NCI-H2107 treated with DMSO at 0.1 percent for 48 hours (cell line): ENCODE data around the gene SLC12A8.

Experiments
- DNase-seq: peaks from one replicate; lab custom pipeline; 2025; ENCODE audit not compliant: unreplicated experiment; lab: John Stamatoyannopoulos, UW

The SLC12A8 gene

GRCh38 chr3:125156456-125156855, 56.1 kb downstream of the SLC12A8 start:
- no peak for DNase-seq

GRCh38 chr3:125154800-125155269, 57.7 kb downstream of the SLC12A8 start:
- DNase-seq: no peak

- no peak for DNase-seq
Measured at GRCh38 chr3:125154110-125154509, 58.4 kb downstream of the SLC12A8 start.

GRCh38 chr3:125152951-125153350, 59.6 kb downstream of the SLC12A8 start:
- DNase-seq: no peak

GRCh38 chr3:125151916-125152315, 60.6 kb downstream of the SLC12A8 start:
- DNase-seq: no peak

DNA sequence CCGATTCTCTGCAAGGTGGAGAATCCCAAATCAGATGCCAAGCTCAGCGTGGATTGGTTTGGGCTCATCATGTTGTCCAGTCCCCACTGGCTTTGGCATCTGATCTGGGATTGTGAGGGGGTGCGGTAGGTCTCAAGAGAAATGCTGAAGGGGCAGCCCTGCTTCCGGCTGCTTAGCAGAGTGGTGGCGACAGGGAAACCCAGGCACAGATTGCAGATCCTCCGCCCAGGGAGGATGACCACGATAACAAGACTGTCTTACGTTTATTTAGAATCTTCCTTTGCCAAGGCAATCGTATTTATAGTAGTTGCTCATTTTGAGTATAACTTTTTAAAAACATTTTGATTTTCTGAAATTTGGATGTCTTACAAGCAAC, 61.1 kb downstream of the SLC12A8 start:
- no peak for DNase-seq

GRCh38 chr3:125150525-125151441, 61.8 kb downstream of the SLC12A8 start:
- DNase-seq: peak; percentile 32

- DNase-seq: no peak
Measured at GRCh38 chr3:125149462-125149861, 63.1 kb downstream of the SLC12A8 start.

- no peak for DNase-seq
Measured at GRCh38 chr3:125148836-125149235, 63.7 kb downstream of the SLC12A8 start.

GRCh38 chr3:125148016-125148812, 64.3 kb downstream of the SLC12A8 start:
- no peak for DNase-seq

DNA sequence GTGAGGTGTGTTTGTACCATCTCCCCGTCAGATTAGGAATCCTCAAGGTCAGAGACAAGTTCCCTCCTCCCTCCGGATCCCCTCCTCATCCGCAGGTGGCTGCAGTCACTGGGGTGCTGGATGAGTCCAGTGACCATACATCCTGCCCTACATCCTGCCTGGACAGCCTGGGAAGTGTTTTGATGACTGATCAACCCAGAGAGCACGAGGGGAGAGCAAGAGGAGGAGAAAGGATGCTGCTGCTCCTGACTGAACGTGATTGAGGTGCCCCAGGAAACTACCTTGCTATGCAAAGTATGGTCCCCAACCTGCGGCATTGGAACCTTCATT, 65.1 kb downstream of the SLC12A8 start:
- DNase-seq: no peak

- DNase-seq: no peak
Measured at GRCh38 chr3:125146626-125147490, 65.7 kb downstream of the SLC12A8 start.

GRCh38 chr3:125145751-125146475, 66.6 kb downstream of the SLC12A8 start:
- no peak for DNase-seq

GRCh38 chr3:125144653-125145314, 67.8 kb downstream of the SLC12A8 start:
- no peak for DNase-seq

DNA sequence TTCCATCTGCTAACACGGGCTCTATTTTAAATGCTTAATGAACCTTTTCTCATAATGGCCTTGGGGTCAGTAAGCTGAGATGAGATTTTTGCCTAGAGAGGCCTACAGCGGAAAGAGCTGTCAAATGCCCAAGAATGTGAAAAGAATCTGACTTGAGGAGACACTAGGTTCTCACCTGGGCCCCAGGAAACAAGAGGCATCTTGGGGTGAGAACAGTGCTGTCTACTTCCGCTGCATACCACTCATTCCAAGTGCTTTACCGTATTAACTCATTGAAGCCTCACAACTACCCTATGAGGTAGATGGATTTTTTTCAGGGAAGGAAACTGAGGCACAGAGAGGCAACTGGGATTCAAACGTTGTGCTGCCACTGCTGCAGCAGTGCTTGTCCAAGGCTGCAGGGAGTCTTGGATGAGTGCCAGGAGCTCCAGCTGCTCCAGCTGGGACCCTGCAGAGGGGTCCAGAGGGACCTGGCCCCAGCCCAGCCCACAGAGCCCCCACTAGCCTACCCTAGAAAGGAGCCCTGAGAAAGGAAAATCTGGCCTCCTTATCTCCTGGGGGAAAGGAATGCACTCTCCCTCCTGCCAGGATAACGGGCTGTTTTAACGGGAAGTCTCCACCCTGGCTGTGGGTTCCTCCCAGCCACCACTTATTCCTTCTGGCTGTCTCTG, 68.4 kb downstream of the SLC12A8 start:
- no peak for DNase-seq

DNA sequence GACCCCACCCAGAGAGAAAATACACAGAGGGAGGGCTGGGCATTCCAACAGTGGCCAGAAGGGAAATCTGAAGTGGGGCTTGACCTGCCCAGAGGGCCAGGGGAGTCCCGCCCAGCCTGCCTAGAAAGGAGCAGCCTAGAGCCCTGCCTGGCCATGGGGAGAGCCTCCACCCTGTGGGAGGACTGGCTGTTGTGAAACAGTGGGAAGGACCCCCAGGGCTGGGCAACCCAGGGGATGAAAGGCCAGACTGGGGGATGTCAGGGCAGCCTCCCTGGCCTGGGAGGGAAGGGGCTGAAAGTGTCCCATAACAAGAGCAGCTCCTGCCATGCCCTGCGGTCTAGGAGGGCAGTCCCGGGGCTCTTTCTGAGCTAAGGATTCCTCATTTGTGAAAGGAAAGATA, 69.0 kb downstream of the SLC12A8 start:
- DNase-seq: no peak

DNA sequence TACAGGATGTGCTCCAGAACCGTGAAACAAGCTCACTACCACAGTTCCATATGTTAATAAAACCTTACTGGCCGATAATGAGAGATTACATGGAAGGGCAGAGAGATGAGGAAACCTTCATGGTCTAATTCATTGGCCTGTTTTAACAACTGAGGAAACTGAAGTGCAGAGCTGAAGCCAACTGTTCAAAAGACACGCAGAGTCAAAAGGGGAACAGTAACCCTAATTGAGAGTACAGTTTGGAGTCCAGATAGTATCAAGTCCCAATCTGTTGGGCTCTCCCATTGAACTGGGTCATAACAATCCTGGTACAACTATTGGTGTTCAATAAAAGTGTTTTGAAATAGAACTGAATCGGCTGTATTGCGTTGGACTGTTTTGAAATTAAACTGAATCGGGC, 69.6 kb downstream of the SLC12A8 start:
- no peak for DNase-seq

DNA sequence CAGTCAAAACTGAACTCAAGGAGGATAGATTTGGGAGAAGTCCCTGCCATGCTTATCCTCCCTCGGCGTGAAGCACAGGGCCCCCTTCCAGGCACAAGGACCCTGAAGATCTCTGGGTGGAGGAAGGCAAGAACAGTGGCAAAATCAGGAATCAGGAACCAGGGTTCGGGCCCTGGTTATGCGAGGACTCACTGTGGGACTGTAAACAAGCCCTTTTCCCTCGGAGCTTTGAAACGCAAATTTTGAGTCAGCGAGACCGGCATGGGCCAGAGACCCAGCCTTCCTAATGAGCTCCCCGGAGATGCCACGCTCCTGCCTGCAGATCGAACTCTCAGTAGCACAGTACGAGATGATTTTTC, 70.1 kb downstream of the SLC12A8 start:
- no peak for DNase-seq

DNA sequence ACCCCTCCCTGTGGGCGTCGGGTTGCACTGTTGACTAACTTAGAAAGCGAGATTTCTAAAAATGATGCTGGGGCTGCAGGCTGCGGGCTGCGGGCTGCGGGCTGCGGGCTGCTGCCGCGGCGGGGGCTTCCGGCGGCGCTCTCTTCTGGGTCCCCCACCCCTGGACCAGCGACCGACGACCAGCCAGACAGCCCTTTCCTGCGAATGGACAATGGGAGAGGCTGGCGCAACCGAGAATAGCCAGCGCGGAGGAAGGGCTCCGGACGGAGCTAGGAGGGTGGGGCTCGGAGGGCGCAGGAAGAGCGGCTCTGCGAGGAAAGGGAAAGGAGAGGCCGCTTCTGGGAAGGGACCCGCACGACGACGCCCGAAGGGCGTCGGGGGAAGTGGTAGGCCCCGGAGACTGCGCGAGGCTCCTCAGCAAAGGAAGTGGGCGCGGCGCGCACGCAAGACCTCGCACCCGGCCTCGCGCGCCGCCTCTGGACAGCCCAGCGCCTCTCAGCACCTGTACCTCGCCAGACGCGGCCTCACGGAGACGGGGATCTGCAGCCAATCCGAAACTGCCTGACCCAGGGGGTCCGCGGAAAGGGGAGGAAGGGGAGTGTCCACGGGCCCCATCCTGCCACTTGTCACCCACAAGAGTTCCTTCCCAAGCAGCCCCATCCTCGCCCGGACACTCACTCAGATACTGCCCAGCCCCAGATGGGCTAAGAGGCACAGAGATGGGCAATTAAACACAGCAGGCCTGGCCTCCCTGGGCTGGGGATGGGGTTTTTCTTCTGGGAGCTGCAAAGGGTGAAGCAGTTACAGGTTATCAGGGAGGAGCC, 70.7 kb downstream of the SLC12A8 start:
- no peak for DNase-seq
